A673 (cell line): ENCODE measurements around the gene FAM241A.

Source experiments
- EZH2 ChIP-seq: fragments of 200-600 bp; sonication (generic); IDR thresholded peaks from 2 replicates; pipeline ENCODE4 v1.6.1; 2017; ENCODE audit warnings: borderline replicate concordance, low read depth, mild to moderate bottlenecking, mixed read lengths, antibody characterized with exemption, low read length; ENCODE audit not compliant: poor library complexity, severe bottlenecking
- TF ChIP-seq, protein P1 (sequence below): fragments of 300-800, 200-600 bp; sonication (generic); conservative IDR thresholded peaks from 2 replicates; pipeline ENCODE4 v1.5.1; 2017; ENCODE audit warnings: low read depth, mild to moderate bottlenecking, antibody characterized with exemption, low read length, moderate library complexity, mixed read lengths

DNA sequence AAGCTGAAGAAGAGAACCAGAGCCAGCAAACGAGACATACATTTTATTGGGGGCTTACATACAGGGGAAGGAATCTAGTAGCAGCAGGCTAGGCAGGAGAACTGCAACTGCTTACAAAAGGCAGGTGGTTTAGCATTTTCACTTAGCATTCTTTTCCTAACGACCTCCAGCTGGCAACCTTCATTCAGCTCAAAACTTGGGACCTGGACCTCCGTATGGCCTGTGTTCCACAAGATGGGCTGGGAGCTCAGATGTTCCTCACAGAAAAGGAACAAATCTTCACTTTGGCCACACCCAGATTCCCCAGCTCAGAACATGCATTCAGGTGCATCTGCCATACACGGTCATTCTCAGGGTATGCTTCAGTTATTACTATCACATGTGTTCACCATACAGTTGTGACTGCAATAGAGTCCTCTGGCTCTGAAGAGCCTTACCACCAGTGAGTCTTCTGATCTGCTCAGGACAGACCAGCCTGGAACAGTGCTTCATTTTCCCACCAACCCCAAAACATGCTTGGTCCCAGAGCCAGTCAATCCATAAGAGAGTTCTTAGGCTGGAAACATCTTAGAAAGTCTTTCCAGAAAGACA lies 56.8 kb downstream of the FAM241A start:
- TF ChIP-seq, protein P1, sequence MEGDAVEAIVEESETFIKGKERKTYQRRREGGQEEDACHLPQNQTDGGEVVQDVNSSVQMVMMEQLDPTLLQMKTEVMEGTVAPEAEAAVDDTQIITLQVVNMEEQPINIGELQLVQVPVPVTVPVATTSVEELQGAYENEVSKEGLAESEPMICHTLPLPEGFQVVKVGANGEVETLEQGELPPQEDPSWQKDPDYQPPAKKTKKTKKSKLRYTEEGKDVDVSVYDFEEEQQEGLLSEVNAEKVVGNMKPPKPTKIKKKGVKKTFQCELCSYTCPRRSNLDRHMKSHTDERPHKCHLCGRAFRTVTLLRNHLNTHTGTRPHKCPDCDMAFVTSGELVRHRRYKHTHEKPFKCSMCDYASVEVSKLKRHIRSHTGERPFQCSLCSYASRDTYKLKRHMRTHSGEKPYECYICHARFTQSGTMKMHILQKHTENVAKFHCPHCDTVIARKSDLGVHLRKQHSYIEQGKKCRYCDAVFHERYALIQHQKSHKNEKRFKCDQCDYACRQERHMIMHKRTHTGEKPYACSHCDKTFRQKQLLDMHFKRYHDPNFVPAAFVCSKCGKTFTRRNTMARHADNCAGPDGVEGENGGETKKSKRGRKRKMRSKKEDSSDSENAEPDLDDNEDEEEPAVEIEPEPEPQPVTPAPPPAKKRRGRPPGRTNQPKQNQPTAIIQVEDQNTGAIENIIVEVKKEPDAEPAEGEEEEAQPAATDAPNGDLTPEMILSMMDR = no peak
- TF ChIP-seq EZH2 = no peak
